GM21737 (cell line): ENCODE results near the gene FLII.
"Not testable (repeated sequence)": the region's sequence is repeated elsewhere in the genome, so short reads cannot be mapped to it uniquely, and the experiment has no call there.

Experiments
- ATAC-seq: cut with Tn5 transposase; IDR thresholded peaks from one replicate; pipeline ENCODE4 v1.9.1; 2021; ENCODE audit warnings: mild to moderate bottlenecking, moderate library complexity; ENCODE audit not compliant: unreplicated experiment

Gene FLII

DNA sequence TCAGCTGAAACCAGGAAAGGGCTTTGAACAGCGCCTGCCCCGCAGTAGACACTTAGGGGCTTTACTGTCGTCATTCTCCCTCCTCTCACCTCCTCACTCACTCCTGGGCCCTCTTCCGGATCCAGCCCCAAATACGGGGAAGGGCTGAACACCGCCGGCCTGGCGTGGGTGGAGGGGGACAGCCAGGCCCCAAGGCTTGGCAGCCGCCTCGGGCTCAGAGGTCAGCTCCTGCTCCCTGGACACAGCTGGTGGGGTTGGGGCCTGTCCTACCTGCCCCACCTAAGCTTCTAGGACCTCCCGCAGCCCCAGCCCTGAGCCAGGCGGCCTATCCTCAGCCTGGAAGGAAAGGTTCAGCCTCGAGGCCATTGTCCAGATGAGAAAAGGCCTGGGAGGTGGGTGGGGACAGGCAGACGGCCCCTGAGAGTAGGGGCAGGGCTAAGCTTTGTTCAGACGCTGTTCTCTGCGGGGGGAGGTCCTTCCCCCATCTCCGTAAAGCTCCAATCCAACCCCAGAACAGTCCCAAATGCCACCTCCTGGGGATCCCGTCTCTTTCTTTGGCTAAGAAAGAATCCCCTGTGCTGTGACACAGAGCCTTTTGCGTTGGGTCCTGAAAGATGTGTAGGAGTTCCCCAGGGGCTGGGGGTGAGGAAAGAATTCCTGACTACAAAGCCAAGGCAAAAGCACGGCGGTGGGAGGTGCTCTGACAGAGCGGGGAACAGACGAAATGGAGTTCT is 34.0 kb downstream of the FLII start:
- ATAC-seq = no peak

- ATAC-seq = no peak
Observed at GRCh38 chr17:18224053-18224386, 34.5 kb downstream of the FLII start.

- no peak for ATAC-seq
Observed at GRCh38 chr17:18218756-18219415, 39.7 kb downstream of the FLII start.

DNA sequence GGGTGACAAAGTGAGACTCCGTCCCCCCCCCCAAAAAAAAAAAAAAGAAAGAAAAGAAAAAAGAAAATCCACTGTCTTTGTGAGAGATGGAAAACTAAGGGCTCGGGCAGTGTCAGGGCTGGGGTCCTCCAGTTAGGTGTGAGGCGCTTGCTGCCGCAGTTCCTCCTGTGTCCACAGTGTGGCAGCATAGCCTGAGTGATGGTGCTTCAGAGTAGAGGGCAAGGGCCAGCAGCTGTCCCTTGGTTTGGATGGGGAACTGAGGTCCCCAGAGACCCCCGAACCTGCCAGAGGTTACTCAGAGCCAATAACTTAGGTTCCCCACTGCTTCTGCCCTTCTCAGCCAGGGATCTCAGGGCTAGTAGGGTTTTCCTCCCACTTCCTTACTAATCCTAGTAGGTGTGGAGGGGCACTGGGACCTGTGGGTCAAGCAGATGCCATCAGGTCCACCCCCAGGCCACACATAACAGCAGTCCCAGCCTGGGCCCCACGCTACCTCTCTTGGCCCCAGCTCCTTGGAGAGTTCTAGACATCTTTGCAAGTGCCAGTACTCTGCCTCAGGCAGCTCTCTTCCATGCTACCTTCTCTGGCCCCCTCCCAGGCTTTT is 41.0 kb downstream of the FLII start:
- no peak for ATAC-seq

DNA sequence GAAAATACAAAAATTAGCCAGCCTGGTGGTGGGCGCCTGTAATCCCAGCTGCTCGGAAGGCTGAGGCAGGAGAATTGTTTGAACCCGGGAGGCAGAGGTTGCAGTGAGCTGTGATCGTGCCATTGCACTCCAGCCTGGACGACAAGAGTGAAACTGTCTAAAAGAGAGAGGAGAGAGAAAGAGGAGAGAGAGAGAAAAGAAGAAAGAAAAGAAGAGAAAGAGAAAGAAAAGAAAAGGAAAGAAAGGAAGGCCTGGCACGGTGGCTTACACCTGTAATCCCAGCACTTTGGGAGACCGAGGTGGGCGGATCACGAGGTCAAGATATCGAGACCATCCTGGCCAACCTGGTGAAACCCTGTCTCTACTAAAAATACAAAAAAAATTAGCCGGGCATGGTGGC is 41.6 kb downstream of the FLII start:
- ATAC-seq = not testable (repeated sequence)

- no peak for ATAC-seq
Observed at GRCh38 chr17:18213666-18214270, 44.8 kb downstream of the FLII start.

DNA sequence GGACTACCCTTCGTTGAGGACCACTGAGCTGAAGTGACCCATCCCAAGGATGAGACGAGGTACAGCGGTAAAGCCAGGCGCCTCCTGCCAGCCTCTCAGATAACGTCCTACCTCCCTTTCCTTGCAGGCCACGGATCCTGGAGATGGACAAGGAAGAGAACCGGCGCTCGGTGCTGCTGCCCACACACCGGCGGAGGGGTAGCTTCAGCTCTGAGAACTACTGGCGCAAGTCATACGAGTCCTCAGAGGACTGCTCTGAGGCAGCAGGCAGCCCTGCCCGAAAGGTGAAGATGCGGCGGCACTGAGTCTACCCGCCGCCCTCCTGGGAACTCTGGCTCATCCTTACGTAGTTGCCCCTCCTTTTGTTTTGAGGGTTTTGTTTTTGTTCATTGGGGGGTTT is 50.4 kb downstream of the FLII start:
- no peak for ATAC-seq

GRCh38 chr17:18206962-18207361 is 51.6 kb downstream of the FLII start:
- ATAC-seq = no peak

DNA sequence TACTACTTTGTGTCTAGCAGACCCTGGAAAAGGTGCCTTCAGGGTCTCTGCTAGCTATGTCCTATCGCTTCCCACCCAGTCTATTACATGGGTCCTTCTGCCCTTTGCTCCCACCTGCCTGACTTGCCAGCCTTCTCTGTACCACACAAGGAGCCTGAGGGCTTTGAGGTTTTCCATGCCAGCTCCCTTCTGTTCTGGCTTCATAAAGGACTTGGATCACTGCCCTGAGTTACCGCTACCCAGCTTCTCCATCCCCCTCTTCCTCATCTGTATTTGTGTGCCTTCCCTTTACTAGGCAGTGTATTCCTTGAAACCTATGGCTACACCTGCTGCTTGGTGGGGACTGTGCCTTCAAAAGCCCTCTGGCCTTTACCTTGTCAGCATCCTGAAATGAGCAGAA is 52.7 kb downstream of the FLII start:
- no peak for ATAC-seq

- ATAC-seq = no peak
Observed at GRCh38 chr17:18203308-18203707, 55.2 kb downstream of the FLII start.

- ATAC-seq = no peak
Observed at GRCh38 chr17:18201108-18201507, 57.4 kb downstream of the FLII start.

DNA sequence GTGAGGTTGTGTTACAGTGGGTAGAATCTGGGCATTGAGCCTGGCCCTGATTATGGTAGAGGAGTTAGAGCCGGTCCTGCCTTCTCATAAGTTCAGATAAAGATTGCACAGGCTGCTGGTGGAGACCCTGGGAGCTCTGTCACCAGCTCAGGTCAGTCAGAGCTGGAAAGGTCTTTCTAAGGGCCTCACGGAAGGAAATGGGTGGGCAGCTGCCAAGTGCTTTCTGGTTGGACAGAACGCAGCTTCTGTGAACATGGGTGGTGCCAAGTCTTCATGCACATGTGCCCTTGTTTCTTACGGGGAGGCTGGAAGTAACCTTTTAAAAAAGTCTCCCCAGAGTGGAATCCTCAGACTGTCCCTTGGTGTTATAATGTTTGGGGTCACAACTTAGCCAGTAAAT is 60.0 kb downstream of the FLII start:
- ATAC-seq = no peak

GRCh38 chr17:18197535-18198194 is 60.9 kb downstream of the FLII start:
- ATAC-seq = no peak

DNA sequence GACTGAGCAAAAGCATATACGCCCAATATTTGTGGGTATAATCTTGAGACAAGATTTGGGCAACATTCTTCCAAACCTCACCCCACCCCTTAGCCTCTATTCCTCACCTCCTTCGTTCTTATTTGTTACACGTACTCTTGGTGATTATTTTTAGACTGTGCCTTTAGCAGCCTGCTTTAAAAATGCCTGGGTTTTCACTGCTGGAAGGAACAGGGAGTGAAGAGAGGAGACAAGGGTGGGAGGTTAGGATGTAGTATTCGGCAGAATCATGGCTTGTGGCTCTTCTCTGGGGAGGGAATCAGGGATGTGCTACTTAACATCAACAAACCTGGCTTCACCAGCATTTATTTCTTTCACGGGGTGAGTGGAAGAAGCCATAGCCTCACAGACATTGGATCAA is 63.3 kb downstream of the FLII start:
- ATAC-seq = no peak
